ENCODE results near the gene PRPS2. TPM values are rescaled to one million over a fixed set of nuclear protein-coding genes. Genes with fewer than 3 reads are reported as not detected.

The PRPS2 gene
- total and polyA plus RNA-seq, 2 of the 13 experiments (the other 11 are each of a cell fraction or from before 2014, with no cell fraction given), result 10.6 to 24.4 TPM

DNA sequence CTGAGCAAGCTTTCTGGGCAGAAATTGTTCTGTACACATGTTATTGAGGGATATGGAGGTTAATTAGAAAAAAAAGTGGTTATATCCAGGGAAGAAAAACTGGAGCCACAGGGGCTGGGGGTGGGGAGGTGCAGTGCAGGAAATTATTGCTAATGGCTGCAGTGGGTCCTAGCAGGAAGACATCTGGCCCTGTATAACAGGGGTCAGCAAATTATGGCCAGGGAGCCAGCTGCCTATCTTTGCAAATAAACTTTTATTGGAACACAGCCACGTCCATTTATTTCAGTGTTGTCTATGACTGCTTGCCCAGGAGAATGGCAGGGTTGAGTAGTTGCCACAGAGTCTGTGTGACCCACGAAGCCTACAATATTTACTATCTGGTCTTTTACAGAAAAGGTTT lies 23.4 kb upstream of the PRPS2 start:
- DNase-seq (ENCODE audit: low spot score) (no peak), ATAC-seq (no peak), FAIRE-seq (no peak)
- POLR2A ChIA-PET, result no interaction called here
- no peaks in the 10 kb centered on the region for H3K36me3 ChIP-seq (replicated peaks in 1 of 2; ENCODE audit: control insufficient read depth in 1 of 2, insufficient read depth in 2 of 2, low read length in 2 of 2)
- no TSS peak for BruUV-seq (replicated peaks)
- H3K9ac ChIP-seq (ENCODE audit: insufficient read depth, low read depth, low read length), result no peak overlapping the region
- no peaks in the 10 kb centered on the region for H3K79me2 ChIP-seq (ENCODE audit: insufficient read depth, low read length)
- no peaks in the 10 kb centered on the region for H3K27me3 ChIP-seq (ENCODE audit: control insufficient read depth in 1 of 2, insufficient read depth in 2 of 2, low read length in 2 of 2)
- no peak for TF ChIP-seq PAX8 (CRISPR knock-in tag; IDR thresholded peaks at IDR 0.05; ENCODE audit: borderline replicate concordance)
- TF ChIP-seq, protein P1, sequence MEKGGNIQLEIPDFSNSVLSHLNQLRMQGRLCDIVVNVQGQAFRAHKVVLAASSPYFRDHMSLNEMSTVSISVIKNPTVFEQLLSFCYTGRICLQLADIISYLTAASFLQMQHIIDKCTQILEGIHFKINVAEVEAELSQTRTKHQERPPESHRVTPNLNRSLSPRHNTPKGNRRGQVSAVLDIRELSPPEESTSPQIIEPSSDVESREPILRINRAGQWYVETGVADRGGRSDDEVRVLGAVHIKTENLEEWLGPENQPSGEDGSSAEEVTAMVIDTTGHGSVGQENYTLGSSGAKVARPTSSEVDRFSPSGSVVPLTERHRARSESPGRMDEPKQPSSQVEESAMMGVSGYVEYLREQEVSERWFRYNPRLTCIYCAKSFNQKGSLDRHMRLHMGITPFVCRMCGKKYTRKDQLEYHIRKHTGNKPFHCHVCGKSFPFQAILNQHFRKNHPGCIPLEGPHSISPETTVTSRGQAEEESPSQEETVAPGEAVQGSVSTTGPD (CRISPR knock-in tag; IDR thresholded peaks at IDR 0.05), result no peak
- TF ChIP-seq KAT8 (CRISPR knock-in tag; IDR thresholded peaks at IDR 0.05), result no peak
- TF ChIP-seq ZNF17 (CRISPR knock-in tag; IDR thresholded peaks at IDR 0.05), result no peak
- TF ChIP-seq, protein P2, sequence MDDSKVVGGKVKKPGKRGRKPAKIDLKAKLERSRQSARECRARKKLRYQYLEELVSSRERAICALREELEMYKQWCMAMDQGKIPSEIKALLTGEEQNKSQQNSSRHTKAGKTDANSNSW (CRISPR knock-in tag; IDR thresholded peaks at IDR 0.05; ENCODE audit: borderline replicate concordance), result no peak
- TF ChIP-seq ZNF879 (CRISPR knock-in tag; IDR thresholded peaks at IDR 0.05), result no peak
- no peak for TF ChIP-seq ZSCAN25 (CRISPR knock-in tag; IDR thresholded peaks at IDR 0.05)
- TF ChIP-seq AKAP8 (CRISPR knock-in tag; IDR thresholded peaks at IDR 0.05), result no peak
- no peak for TF ChIP-seq TGIF2 (CRISPR knock-in tag; IDR thresholded peaks at IDR 0.05)
- no peak for TF ChIP-seq TBX3 (IDR thresholded peaks at IDR 0.05; ENCODE audit: borderline replicate concordance)
- no peak for TF ChIP-seq BRCA1 (CRISPR knock-in tag; IDR thresholded peaks at IDR 0.05)
- TF ChIP-seq NR2F6 (IDR thresholded peaks at IDR 0.05), result no peak
- no peak for TF ChIP-seq NR2F6 (CRISPR knock-in tag; IDR thresholded peaks at IDR 0.05)
- TF ChIP-seq ZNF333 (CRISPR knock-in tag; IDR thresholded peaks at IDR 0.05; ENCODE audit: borderline replicate concordance), result no peak
- in situ Hi-C loops (cut with HindIII; ENCODE audit: extremely low pct_ligation_motif_present, low pct_unique_long_range_greater_than_20kb) (no loop called here), intact Hi-C loops (cut with micrococcal nuclease; ENCODE audit: unreplicated experiment) (no loop called here)
- no peaks in the 10 kb centered on the region for H3K9me3 ChIP-seq (ENCODE audit: low read length)
- no peak overlapping the region for H3K4me3 ChIP-seq (replicated peaks in 1 of 3; ENCODE audit: insufficient read depth in 1 of 3, low read depth in 2 of 3, low read length in 3 of 3)
- H4K20me1 ChIP-seq (ENCODE audit: insufficient read depth, low read length), result no peaks in the 10 kb centered on the region
- CTCF ChIA-PET (ENCODE audit: low intra/inter-chr PET ratio, low total read pairs), result no interaction called here
- H3K4me1 ChIP-seq (ENCODE audit: insufficient read depth, low read length), result no peaks in the 10 kb centered on the region
- H2AFZ ChIP-seq (ENCODE audit: low read length), result no peak overlapping the region
- H3K4me2 ChIP-seq (ENCODE audit: low read depth, low read length), result no peak overlapping the region
- 0% methylated on average over 2 of the region's 2 CpGs for WGBS (ENCODE audit: low lambda C conversion rate)
- H3K27ac ChIP-seq (ENCODE audit: extremely low read length, insufficient read depth, low read length), result no peak overlapping the region

Measured in HepG2 (cell line).